ENCODE data around the gene PRKG1.

Gene PRKG1

GRCh38 chr10:52064084-52064845, 990.0 kb downstream of the PRKG1 start:
- DNase-seq (ENCODE audit: low read depth), result no peak

GRCh38 chr10:52066383-52066782, 992.1 kb downstream of the PRKG1 start:
- DNase-seq (ENCODE audit: low read depth), result no peak

DNA sequence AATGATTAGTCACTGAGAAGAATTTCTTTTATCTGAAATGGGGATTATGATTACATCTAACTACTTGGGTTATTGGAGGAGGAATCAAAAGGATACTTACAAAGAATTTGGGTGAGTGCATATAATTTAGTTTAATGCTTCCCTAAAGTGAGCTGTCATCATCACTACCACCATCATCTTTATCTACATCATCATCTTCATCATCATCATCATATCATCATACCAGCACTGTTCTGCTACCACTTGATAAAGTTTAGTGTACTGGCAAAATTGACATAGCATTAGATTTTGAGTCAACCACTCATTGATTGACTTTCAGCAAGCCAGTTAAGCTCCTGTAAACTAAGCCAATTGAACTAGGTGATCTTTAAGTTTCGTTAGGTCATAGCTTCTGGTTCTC, 994.2 kb downstream of the PRKG1 start:
- no peak for DNase-seq (ENCODE audit: low read depth)

GRCh38 chr10:52071814-52072213, 997.5 kb downstream of the PRKG1 start:
- DNase-seq (ENCODE audit: low read depth), result no peak

DNA sequence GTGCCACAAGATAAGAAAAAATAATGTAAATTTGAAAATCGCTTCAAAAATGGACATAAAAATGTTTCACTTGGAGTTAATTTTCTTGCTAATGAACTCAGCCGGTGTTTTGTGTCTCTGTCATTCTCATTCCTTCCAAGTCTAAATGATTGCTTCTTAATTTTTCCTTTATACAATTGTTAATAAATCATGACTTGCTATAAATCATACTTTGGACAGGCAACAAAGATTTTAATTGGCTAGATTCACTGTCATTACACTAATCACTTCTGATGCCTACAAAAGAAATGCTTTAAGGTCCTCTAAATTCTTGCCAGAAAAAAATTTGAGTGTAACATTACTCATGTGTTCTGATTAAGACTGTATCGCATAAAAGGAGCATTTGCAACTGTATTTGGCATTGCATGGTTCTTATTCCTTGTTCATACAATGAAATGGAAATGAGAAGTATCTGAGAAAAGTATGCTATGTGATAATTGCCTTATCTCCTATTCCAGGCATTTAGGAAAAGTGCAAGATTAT, 1000.3 kb downstream of the PRKG1 start:
- DNase-seq (ENCODE audit: low read depth), result no peak

DNA sequence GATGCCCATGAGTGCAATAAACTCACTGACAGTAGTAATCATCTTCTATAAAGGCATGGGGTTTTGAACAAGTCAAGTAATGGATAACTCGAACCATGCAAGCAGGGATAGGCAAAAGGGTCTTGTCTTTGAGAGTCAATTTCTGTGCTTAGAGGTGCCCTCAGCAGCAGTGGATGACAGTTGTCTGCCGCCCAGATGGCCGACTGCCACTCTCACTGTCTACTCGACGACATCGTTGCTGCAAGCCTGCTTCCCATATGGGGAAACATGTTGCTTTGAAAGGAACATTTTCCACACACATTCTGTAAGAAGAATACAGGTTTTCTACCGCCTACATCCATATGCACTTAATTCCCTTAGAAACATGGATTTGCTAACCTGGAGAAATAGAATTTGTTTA, 1003.5 kb downstream of the PRKG1 start:
- DNase-seq (ENCODE audit: low read depth), result no peak

DNA sequence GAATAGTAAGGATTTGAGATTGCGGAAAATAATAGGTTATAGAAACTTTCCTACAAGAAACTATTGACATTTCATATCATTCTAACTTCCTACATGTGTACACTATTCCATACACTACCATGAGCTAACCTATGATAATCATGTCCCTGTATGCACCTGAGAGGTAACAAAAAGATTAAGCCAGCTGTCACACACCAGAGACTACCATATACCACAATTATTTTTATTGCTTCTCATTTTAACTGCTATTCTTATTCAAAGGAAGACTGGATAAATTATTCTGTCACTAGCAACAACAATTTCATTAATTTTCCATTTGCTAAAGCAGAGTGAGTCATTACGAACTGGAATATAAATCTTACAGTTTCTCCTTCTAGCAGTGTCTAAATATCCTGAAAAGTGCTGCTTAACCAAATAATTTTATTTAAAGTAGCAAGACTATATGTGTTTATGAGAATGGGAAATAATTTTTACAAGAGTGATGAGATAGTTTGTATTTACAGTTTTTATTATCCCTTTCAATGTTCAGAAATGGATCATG, 1004.2 kb downstream of the PRKG1 start:
- no peak for DNase-seq (ENCODE audit: low read depth)

DNA sequence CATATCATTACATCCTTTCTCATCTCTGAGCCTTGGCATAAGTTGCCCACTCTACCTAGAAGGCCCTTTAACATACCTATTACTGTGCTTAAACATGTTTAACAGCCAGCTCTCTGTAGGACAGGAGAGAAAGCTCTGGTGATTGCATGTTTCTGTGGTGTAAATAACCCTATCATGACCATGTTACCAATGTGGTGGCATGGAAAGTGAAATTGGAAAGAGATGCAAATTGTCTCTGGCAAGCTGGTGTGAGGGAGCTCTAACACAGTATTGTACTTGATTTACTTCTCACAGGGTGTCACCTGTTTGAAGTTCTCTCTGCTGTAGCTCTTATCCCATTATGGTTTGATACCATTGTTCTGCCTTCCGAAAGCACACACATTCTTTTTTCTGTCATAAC, 1008.0 kb downstream of the PRKG1 start:
- DNase-seq (ENCODE audit: low read depth), result no peak

- no peak for DNase-seq (ENCODE audit: low read depth)
Measured at GRCh38 chr10:52083422-52083821, 1009.1 kb downstream of the PRKG1 start.

GRCh38 chr10:52092390-52092789, 1018.1 kb downstream of the PRKG1 start:
- no peak for DNase-seq (ENCODE audit: low read depth)

DNA sequence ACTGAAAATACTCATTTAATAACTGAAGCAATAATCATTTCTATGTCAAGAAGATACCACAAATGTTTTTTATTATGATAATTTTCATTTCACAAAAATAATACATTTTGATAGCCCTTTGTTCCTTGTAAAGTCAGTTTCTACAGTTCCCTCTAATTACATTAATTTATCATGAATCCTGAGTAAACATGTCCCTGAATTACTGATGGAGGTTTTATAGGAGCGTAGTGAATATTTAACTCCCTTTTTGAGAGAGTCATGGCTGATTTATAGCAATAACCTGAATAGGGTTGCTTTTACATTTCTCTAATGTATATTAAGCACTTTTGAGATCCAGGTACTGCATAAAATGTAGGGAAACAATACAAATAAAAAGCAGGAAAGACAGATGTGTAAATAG, 1023.8 kb downstream of the PRKG1 start:
- DNase-seq (ENCODE audit: low read depth), result no peak

- DNase-seq (ENCODE audit: low read depth), result no peak
Measured at GRCh38 chr10:52099026-52099600, 1024.8 kb downstream of the PRKG1 start.

DNA sequence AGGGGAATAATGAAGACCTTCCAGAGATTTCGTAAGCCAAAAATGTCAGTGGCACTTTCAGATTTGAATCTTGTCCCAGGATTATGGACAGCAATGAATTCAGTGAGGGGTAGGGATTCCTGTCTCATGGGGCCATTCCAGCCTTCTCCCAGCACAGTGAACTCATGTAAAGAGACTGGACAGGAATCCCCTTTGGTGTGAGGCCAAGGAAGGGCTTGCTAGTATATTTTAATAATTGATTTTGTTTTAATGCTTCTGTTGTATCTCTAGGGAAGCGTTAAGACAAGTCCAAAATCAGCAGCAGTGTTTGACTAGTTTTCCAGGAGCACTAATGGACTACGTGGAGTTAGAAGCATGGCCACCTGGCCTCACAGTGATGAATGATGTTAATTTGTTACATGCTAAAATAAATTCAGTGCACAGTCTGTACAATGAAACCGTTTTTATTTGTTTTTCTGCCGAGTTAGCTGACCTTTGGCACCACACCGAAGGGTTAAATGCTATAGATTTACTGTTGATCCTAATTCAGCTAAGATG, 1025.8 kb downstream of the PRKG1 start:
- no peak for DNase-seq (ENCODE audit: low read depth)

GRCh38 chr10:52105301-52105700, 1031.0 kb downstream of the PRKG1 start:
- no peak for DNase-seq (ENCODE audit: low read depth)

DNA sequence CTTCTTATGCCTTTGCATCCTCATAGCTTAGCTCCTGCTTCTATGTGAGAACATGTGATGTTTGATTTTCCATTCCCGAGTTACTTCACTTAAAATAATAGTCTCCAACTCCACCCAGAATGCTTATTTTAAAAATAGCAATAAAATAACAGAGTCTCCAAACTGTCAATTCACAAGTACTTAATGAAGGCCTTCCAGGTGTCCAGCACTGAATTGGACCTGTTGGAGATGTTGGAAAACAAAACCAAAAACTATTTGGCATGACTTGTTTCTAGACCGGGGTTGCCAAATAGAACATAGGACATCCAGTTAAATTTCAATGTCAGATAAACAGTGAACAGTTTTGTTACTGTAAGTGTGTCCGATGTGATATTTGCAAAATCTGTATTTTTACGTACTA, 1031.7 kb downstream of the PRKG1 start:
- DNase-seq (ENCODE audit: low read depth), result no peak

- DNase-seq (ENCODE audit: low read depth), result no peak
Measured at GRCh38 chr10:52106899-52107298, 1032.6 kb downstream of the PRKG1 start.

GRCh38 chr10:52108236-52108635, 1033.9 kb downstream of the PRKG1 start:
- DNase-seq (ENCODE audit: low read depth), result no peak

GRCh38 chr10:52110576-52110975, 1036.3 kb downstream of the PRKG1 start:
- DNase-seq (ENCODE audit: low read depth), result no peak

DNA sequence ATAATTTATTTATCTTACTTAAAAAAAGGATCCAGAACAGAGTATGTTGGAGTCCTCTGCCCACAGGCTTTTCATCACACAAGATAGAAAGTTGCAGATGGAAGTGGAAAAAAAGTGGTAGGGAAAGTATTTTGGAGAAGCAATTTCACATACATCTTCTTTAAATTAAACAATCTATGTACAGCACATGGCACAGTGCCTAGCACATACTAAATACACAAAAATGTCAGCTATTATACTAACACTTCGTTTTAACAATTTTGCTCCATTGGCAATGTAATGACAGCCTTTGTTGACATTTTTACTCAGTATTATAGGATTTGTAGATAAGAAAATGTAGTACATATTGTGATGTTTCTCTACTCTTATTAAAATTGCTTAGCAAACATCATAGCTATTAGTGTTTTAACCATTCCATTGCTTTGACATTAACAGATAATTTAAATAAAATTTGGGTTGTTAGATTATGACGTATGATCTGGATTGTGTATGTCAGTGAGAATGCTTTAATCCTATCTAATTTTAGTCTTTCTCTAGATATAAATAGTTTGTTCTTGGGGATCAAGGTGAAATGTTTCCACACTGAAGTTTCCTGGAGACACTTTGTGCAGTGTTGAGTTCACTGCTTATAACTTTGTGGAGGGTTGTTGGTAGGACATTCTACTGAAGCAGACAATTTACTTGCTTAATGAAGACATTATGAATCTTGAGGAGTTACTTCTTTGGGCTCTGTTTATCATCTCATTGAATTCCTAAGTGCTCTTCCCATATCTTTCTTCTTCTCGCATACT, 1037.0 kb downstream of the PRKG1 start:
- no peak for DNase-seq (ENCODE audit: low read depth)

- no peak for DNase-seq (ENCODE audit: low read depth)
Measured at GRCh38 chr10:52115823-52116222, 1041.5 kb downstream of the PRKG1 start.

GRCh38 chr10:52119507-52119906, 1045.2 kb downstream of the PRKG1 start:
- DNase-seq (ENCODE audit: low read depth), result no peak

- peak; percentile 8 for DNase-seq (ENCODE audit: low read depth)
Measured at GRCh38 chr10:52121688-52122087, 1047.4 kb downstream of the PRKG1 start.
